H1 (cell line): Measurements from ENCODE around the gene GFY. TPM values are rescaled to one million over a fixed set of nuclear protein-coding genes. Genes with fewer than 3 reads are reported as not detected.
A peak's percentile ranks its signal among the peaks of the same experiment; 100 is the strongest.

Source experiments
- CTCF ChIA-PET: fragments of 300-600 bp; sonication (Branson Sonifier 250); formaldehyde crosslinking; loops from one replicate; lab custom pipeline; 2021; ENCODE audit not compliant: partially characterized antibody; lab: Charles Lee
- POLR2A ChIA-PET: fragments of 300-600 bp; sonication (Branson Sonifier 250); formaldehyde crosslinking; loops from one replicate; lab custom pipeline; 2021; ENCODE audit warnings: inconsistent platforms; ENCODE audit not compliant: partially characterized antibody; lab: Charles Lee
- DNase-seq, 2 experiments: peaks; one replicate each; pipeline versions ENCODE4 v3.0.0 to v3.0.0-alpha.2; 2010 to 2022; ENCODE audit warnings: low spot score in 2 of 2, low read depth in 1 of 2, mixed read lengths in 1 of 2
- FAIRE-seq: peaks from 2 replicates; lab custom pipeline; 2011; peaks lifted over from hg19 to GRCh38; lab: Jason Lieb, UNC
- H2AFZ ChIP-seq: 2 replicates; pipeline ENCODE4 v1.8.1; 2012; ENCODE audit warnings: low read length, inconsistent platforms
- H2AK5ac ChIP-seq: 2 replicates; pipeline ENCODE4 v1.6.1; 2013; ENCODE audit warnings: low read depth, low read length
- H2BK120ac ChIP-seq: replicated peaks from 2 replicates; pipeline ENCODE3; 2013; ENCODE audit warnings: low read depth, low read length, inconsistent platforms
- H2BK12ac ChIP-seq: 2 replicates; pipeline ENCODE4 v1.6.1; 2013; ENCODE audit warnings: low read depth, low read length
- H2BK15ac ChIP-seq: 2 replicates; pipeline ENCODE4 v1.6.1; 2013; ENCODE audit warnings: low read length
- H2BK20ac ChIP-seq: 2 replicates; pipeline ENCODE4 v1.6.1; 2013; ENCODE audit warnings: low read length
- H2BK5ac ChIP-seq: 2 replicates; pipeline ENCODE4 v1.6.1; 2013; ENCODE audit warnings: low read depth, low read length
- H3K14ac ChIP-seq: 2 replicates; pipeline ENCODE4 v1.6.1; 2013; ENCODE audit warnings: inconsistent platforms; ENCODE audit not compliant: insufficient read length
- H3K18ac ChIP-seq: 2 replicates; pipeline ENCODE4 v1.6.1; 2013; ENCODE audit warnings: low read length; ENCODE audit errors: extremely low read depth
- H3K23ac ChIP-seq: 2 replicates; pipeline ENCODE4 v1.6.1; 2013; ENCODE audit warnings: inconsistent platforms; ENCODE audit not compliant: insufficient read length
- H3K23me2 ChIP-seq: 2 replicates; pipeline ENCODE4 v1.6.1; 2013; ENCODE audit warnings: low read depth, low read length
- H3K27ac ChIP-seq: 2 replicates; pipeline ENCODE4 v1.6.1; 2011; ENCODE audit warnings: low read depth, low read length, inconsistent platforms
- H3K27me3 ChIP-seq, 4 experiments: replicated peaks in 1 of 4; 1 replicate in 1 of 4; 2 replicates in 3 of 4; pipeline versions ENCODE4 v1.6.1 to v1.8.1; 2011 to 2013; ENCODE audit warnings: low read length in 3 of 4, mild to moderate bottlenecking in 3 of 4, inconsistent platforms in 2 of 4, mixed read lengths in 2 of 4, moderate library complexity in 1 of 4; ENCODE audit not compliant: control insufficient read depth in 3 of 4, insufficient read depth in 3 of 4; ENCODE audit errors: extremely low read depth in 1 of 4
- H3K36me3 ChIP-seq, 4 experiments: 2 replicates each; pipeline versions ENCODE4 v1.6.1 to v1.8.1; 2011 to 2013; ENCODE audit warnings: mild to moderate bottlenecking in 4 of 4, low read length in 3 of 4, moderate library complexity in 2 of 4, control low read depth in 1 of 4, inconsistent platforms in 1 of 4; ENCODE audit not compliant: insufficient read depth in 4 of 4, control insufficient read depth in 2 of 4
- H3K4ac ChIP-seq: replicated peaks from 2 replicates; pipeline ENCODE3; 2013; ENCODE audit warnings: low read length, low read depth, mixed read lengths, inconsistent platforms; ENCODE audit not compliant: insufficient read length
- H3K4me1 ChIP-seq, 4 experiments: replicated peaks in 1 of 4; 1 replicate in 1 of 4; 2 replicates in 3 of 4; pipeline versions ENCODE4 v1.6.1 to v1.8.1; 2011 to 2013; ENCODE audit warnings: low read length in 3 of 4, inconsistent platforms in 2 of 4, mixed read lengths in 1 of 4; ENCODE audit not compliant: insufficient read depth in 4 of 4, control insufficient read depth in 3 of 4
- H3K4me2 ChIP-seq, 2 experiments: 2 replicates each; pipeline versions ENCODE4 v1.6.1 to v1.8.1; 2011 to 2013; ENCODE audit warnings: low read depth in 2 of 2, low read length in 2 of 2, control low read depth in 1 of 2, inconsistent platforms in 1 of 2, mild to moderate bottlenecking in 1 of 2; ENCODE audit not compliant: insufficient read depth in 1 of 2
- H3K4me3 ChIP-seq, 4 experiments: fragments of 200-600, 300-600 bp in 1 of 4; sonication (generic), shearing (Covaris generic), sonication (Bioruptor Twin) in 1 of 4; 2 replicates each; pipeline versions ENCODE4 v1.5.1 to v1.8.1; 2011 to 2016; ENCODE audit warnings: low read length in 4 of 4, low read depth in 3 of 4, control low read depth in 2 of 4, inconsistent platforms in 2 of 4, mild to moderate bottlenecking in 2 of 4, mixed read lengths in 1 of 4, moderate library complexity in 1 of 4; ENCODE audit not compliant: insufficient read depth in 2 of 4; ENCODE audit errors: extremely low read depth in 1 of 4
- H3K56ac ChIP-seq: replicated peaks from 2 replicates; pipeline ENCODE3; 2013; ENCODE audit warnings: low read depth, mild to moderate bottlenecking, mixed read lengths, low read length, inconsistent platforms; ENCODE audit not compliant: insufficient read length
- H3K79me1 ChIP-seq: 2 replicates; pipeline ENCODE4 v1.6.1; 2013; ENCODE audit warnings: low read depth, low read length, control low read depth
- H3K79me2 ChIP-seq, 2 experiments: 2 replicates each; pipeline versions ENCODE4 v1.6.1 to v1.8.1; 2012 to 2013; ENCODE audit warnings: low read length in 2 of 2, mild to moderate bottlenecking in 2 of 2, inconsistent platforms in 1 of 2; ENCODE audit not compliant: insufficient read depth in 2 of 2, control insufficient read depth in 1 of 2
- H3K9ac ChIP-seq, 4 experiments: replicated peaks in 1 of 4; 1 replicate in 1 of 4; 2 replicates in 3 of 4; pipeline versions ENCODE4 v1.6.1 to v1.8.1; 2011 to 2013; ENCODE audit warnings: low read depth in 3 of 4, low read length in 3 of 4, control low read depth in 2 of 4, mild to moderate bottlenecking in 2 of 4, moderate library complexity in 2 of 4, inconsistent platforms in 1 of 4; ENCODE audit errors: extremely low read depth in 1 of 4
- H3K9me3 ChIP-seq, 2 experiments: 2 replicates each; pipeline versions ENCODE4 v1.6.1 to v1.8.1; 2012 to 2013; ENCODE audit warnings: mild to moderate bottlenecking in 2 of 2, moderate library complexity in 2 of 2, control low read depth in 1 of 2, inconsistent platforms in 1 of 2, low read depth in 1 of 2, low read length in 1 of 2, mixed read lengths in 1 of 2; ENCODE audit not compliant: insufficient read depth in 2 of 2
- H4K20me1 ChIP-seq, 2 experiments: replicated peaks in 1 of 2; 2 replicates each; pipeline versions ENCODE3 to v1.8.1; 2011 to 2013; ENCODE audit warnings: inconsistent platforms in 2 of 2, low read length in 2 of 2, mild to moderate bottlenecking in 1 of 2; ENCODE audit not compliant: insufficient read depth in 2 of 2, control insufficient read depth in 1 of 2
- H4K5ac ChIP-seq: 2 replicates; pipeline ENCODE4 v1.6.1; 2013; ENCODE audit warnings: low read length, low read depth, mixed read lengths, inconsistent platforms; ENCODE audit not compliant: insufficient read length
- H4K8ac ChIP-seq: 2 replicates; pipeline ENCODE4 v1.8.0; 2013; ENCODE audit warnings: mild to moderate bottlenecking, moderate library complexity, low read length, inconsistent platforms; ENCODE audit not compliant: insufficient read depth; ENCODE audit errors: extremely low read depth
- H4K91ac ChIP-seq: replicated peaks from 2 replicates; pipeline ENCODE3; 2013; ENCODE audit warnings: low read length, mixed read lengths, inconsistent platforms; ENCODE audit not compliant: insufficient read length
- BCL11A ChIP-seq, 2 experiments: IDR thresholded peaks; one replicate each; pipeline ENCODE4 v1.6.1; 2011; ENCODE audit warnings: low read depth in 2 of 2, low read length in 2 of 2, mild to moderate bottlenecking in 2 of 2
- CBX5 ChIP-seq: fragments of 300-800, 300-1000 bp; sonication (generic); IDR thresholded peaks from 2 replicates; pipeline ENCODE4 v1.7.1; 2016; ENCODE audit warnings: antibody characterized with exemption, low read length, low read depth
- CTBP2 ChIP-seq: IDR thresholded peaks from 2 replicates; pipeline ENCODE4 v1.7.0; 2011; ENCODE audit warnings: borderline replicate concordance, mild to moderate bottlenecking, moderate library complexity, mixed read lengths, low read length; ENCODE audit not compliant: insufficient read depth, insufficient read length
- HDAC2 ChIP-seq, 2 experiments: fragments of 300-600 bp in 1 of 2; sonication (generic) in 1 of 2; IDR thresholded peaks; 2 replicates each; pipeline ENCODE4 v1.6.1; 2011 to 2012; ENCODE audit warnings: low read depth in 2 of 2, low read length in 2 of 2, mild to moderate bottlenecking in 2 of 2, moderate library complexity in 2 of 2, borderline replicate concordance in 1 of 2, inconsistent platforms in 1 of 2
- KDM1A ChIP-seq: fragments of 200-600, 300-600 bp; sonication (generic); IDR thresholded peaks from 2 replicates; pipeline ENCODE4 v1.7.1; 2016; ENCODE audit warnings: mild to moderate bottlenecking, low read length, borderline replicate concordance
- KDM5A ChIP-seq: fragments of 200-600 bp; IDR thresholded peaks from 2 replicates; pipeline ENCODE4 v1.7.1; 2012; ENCODE audit warnings: mild to moderate bottlenecking, low read length, inconsistent platforms, mixed read lengths
- POU5F1 ChIP-seq: IDR thresholded peaks from 2 replicates; pipeline ENCODE4 v1.6.1; 2011; ENCODE audit warnings: low read depth, mild to moderate bottlenecking, low read length, moderate library complexity
- RBBP5 ChIP-seq: IDR thresholded peaks from 2 replicates; pipeline ENCODE4 v1.7.1; 2012; ENCODE audit warnings: low read depth, mild to moderate bottlenecking, inconsistent platforms, low read length, moderate library complexity, borderline replicate concordance
- RFX5 ChIP-seq: IDR thresholded peaks from 2 replicates; pipeline ENCODE4 v1.6.1; 2011; ENCODE audit warnings: low read depth, low read length, improper control_type of control experiment, borderline replicate concordance
- SIRT6 ChIP-seq: IDR thresholded peaks from one replicate; pipeline ENCODE4 v1.7.1; 2012; ENCODE audit warnings: low read length, inconsistent platforms
- SIX5 ChIP-seq: IDR thresholded peaks from 2 replicates; pipeline ENCODE4 v1.6.1; 2011; ENCODE audit warnings: mild to moderate bottlenecking, low read depth, low read length
- TAF1 ChIP-seq: IDR thresholded peaks from 2 replicates; pipeline ENCODE4 v1.6.1; 2011; ENCODE audit warnings: mild to moderate bottlenecking, low read depth, low read length
- TCF12 ChIP-seq: IDR thresholded peaks from 2 replicates; pipeline ENCODE4 v1.6.1; 2011; ENCODE audit warnings: low read depth, mild to moderate bottlenecking, low read length
- WGBS, 2 experiments: shearing (Covaris generic) in 1 of 2; methylation state at CpG; one replicate each; pipeline versions ENCODE4 v1.1.6 to v1.1.7; 2013 to 2015; ENCODE audit warnings: low lambda C conversion rate in 2 of 2, mixed read lengths in 2 of 2, inconsistent platforms in 1 of 2, low coverage in 1 of 2, missing lambda C conversion rate in 1 of 2; ENCODE audit not compliant: insufficient replicate concordance in 2 of 2, insufficient coverage in 1 of 2, insufficient read length in 1 of 2; ENCODE audit errors: extremely low coverage in 1 of 2, missing lambda C conversion rate in 1 of 2; 5-methylcytosine and 5-hydroxymethylcytosine counted together
- polyA plus RNA-seq, 7 experiments: library from polyadenylated mRNA; depleted of rRNA in 3 of 7; stranded (reverse) in 5 of 7; unstranded in 2 of 7; fragments of >200 nt in 5 of 7; fragments of 200-250 nt in 2 of 7; gene quantifications; 1 replicate in 5 of 7; 2 replicates in 1 of 7; 4 replicates in 1 of 7; pipeline versions ENCODE4 v1.2.1 to v1.2.3, GENCODE V29; 2011 to 2013; ENCODE audit warnings: missing spikeins in 2 of 7, mixed read lengths in 2 of 7
- total RNA-seq: library from RNA; stranded (reverse); fragmentation: NEBNext Ultra II Directional; extraction: Animal tissue kit (Norgen Biotek cat#: 25700); gene quantifications from 2 replicates; pipeline ENCODE4 v1.2.1, GENCODE V29; 2021

The GFY gene
- total and polyA plus RNA-seq, 2 of the 8 experiments (the other 6 are each of a cell fraction or from before 2014, with no cell fraction given), result 0.68 to 0.93 TPM

GRCh38 chr19:49408816-49409440 lies 16.3 kb upstream of the GFY start:
- no peak overlapping the region for H3K4me2 ChIP-seq
- no peak overlapping the region for H4K8ac ChIP-seq
- no peak for FAIRE-seq
- no peak for DNase-seq
- WGBS, 2 experiments, result 78% methylated on average over 8 of the region's 8 CpGs; no CpG with 5 or more reads in 1 of the 2 experiments
- H2BK20ac ChIP-seq, result peak overlapping the region; percentile 53; the same call in 1 of the 2 replicates
- H2BK12ac ChIP-seq, result peak overlapping the region; percentile 68; the same call in 1 of the 2 replicates
- H4K20me1 ChIP-seq, result no peaks in the 10 kb centered on the region
- H3K27me3 ChIP-seq, result no peaks in the 10 kb centered on the region
- no peak overlapping the region for H3K9ac ChIP-seq
- peak overlapping the region; percentile 8; the same call in 1 of the 2 replicates for H2BK15ac ChIP-seq
- POLR2A ChIA-PET, result interaction anchor here (0.7 to 3.3 kb wide), 6 partner anchors 11 to 83 kb away, joined by 3 to 13 read pairs (median 4); partner anchors contain the start of gene GFY
- H4K91ac ChIP-seq, result peak overlapping the region; percentile 39
- H4K5ac ChIP-seq, result no peak overlapping the region
- H2AK5ac ChIP-seq, result no peak overlapping the region
- no peaks in the 10 kb centered on the region for H3K23me2 ChIP-seq
- no peak overlapping the region for H3K14ac ChIP-seq
- H3K4me3 ChIP-seq, result no peak overlapping the region
- no peaks in the 10 kb centered on the region for H3K9me3 ChIP-seq
- no peak overlapping the region for H2BK120ac ChIP-seq
- H3K4ac ChIP-seq, result no peak overlapping the region
- H3K79me1 ChIP-seq, result no peaks in the 10 kb centered on the region
- peaks cover 3 to 11% (median 5%) of the 10 kb centered on the region in 4 experiments for H3K4me1 ChIP-seq
- H3K27ac ChIP-seq, result no peak overlapping the region
- H3K56ac ChIP-seq, result no peak overlapping the region
- no peaks in the 10 kb centered on the region for H3K36me3 ChIP-seq
- CTCF ChIA-PET, result interaction anchor here (0.9 to 14.7 kb wide), 4 partner anchors 8 to 18 kb away, joined by 4 to 291 read pairs (median 4); no protein-coding TSS in a partner anchor
- no peak overlapping the region for H3K18ac ChIP-seq
- no peak overlapping the region for H2BK5ac ChIP-seq
- no peak overlapping the region for H2AFZ ChIP-seq
- no peak overlapping the region for H3K23ac ChIP-seq
- no peaks in the 10 kb centered on the region for H3K79me2 ChIP-seq
- TF ChIP-seq RFX5, result no peak
- TF ChIP-seq POU5F1, result no peak
- no peak for TF ChIP-seq RBBP5
- TF ChIP-seq CTBP2, result no peak
- no peak for TF ChIP-seq CBX5
- TF ChIP-seq TAF1, result no peak
- no peak for TF ChIP-seq TCF12
- no peak for TF ChIP-seq SIRT6
- TF ChIP-seq BCL11A (IDR thresholded peaks at IDR 0.05; ENCODE audit: low read depth in 2 of 2, low read length in 2 of 2), result no peak
- no peak for TF ChIP-seq KDM5A
- TF ChIP-seq SIX5, result no peak
- no peak for TF ChIP-seq HDAC2 (IDR thresholded peaks at IDR 0.05; ENCODE audit: borderline replicate concordance in 1 of 2, low read depth in 2 of 2, low read length in 2 of 2)
- no peak for TF ChIP-seq KDM1A
